NOMO-1 (cell line): ENCODE measurements around the gene OR4K1.
"Not testable (repeated sequence)": the region's sequence is repeated elsewhere in the genome, so short reads cannot be mapped to it uniquely, and the experiment has no call there.

ENCODE experiments used
- DNase-seq, 2 experiments: peaks; one replicate each; lab custom pipeline; 2025; ENCODE audit not compliant: unreplicated experiment in 2 of 2; lab: John Stamatoyannopoulos, UW

The OR4K1 gene, protein sequence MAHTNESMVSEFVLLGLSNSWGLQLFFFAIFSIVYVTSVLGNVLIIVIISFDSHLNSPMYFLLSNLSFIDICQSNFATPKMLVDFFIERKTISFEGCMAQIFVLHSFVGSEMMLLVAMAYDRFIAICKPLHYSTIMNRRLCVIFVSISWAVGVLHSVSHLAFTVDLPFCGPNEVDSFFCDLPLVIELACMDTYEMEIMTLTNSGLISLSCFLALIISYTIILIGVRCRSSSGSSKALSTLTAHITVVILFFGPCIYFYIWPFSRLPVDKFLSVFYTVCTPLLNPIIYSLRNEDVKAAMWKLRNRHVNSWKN

DNA sequence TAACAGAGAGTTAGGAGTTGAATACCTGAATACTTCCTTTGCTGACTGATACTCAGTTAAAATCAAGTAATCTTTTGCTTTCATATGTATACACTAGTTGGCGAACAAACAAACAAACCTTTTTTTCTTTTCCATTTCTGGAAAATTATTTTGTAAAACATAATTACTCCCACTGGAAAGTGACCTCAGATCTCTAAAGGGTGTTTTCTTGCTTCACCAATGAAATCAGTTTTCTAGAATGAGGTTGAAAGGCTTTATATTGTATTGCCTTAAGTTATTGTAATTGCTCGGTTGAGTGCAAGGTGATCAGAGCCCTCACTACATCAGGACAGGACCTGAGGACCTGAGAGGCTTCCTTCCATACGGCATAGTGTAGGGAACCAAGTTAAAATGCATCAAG lies at the start of gene OR4K1:
TSS of gene OR4K1 (plus strand) at position 301 of the 400 bp plus-strand sequence. CDS start 4,750 bp downstream, outside the sequence.
- DNase-seq = no peak

DNA sequence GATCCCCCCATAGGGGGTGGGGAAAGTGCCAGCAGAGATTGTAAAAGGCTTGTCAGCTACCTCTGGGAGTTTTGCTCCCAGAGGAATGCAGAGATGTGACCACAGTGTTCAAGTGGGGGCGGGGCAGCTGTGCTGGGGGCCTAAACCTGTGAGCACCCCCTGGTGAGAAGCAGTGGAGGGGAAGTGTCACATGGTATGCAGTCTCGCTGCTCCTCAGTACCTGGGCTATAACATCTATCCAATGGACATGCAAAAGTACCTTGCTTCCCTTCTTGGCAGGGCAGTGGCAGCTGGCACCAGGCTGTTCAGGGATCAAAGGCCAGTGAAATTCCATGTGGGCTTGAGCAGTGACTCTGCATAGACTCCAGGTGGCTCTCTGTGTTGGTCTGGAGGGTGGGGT lies 35.4 kb upstream of the OR4K1 start:
- no peak for DNase-seq

DNA sequence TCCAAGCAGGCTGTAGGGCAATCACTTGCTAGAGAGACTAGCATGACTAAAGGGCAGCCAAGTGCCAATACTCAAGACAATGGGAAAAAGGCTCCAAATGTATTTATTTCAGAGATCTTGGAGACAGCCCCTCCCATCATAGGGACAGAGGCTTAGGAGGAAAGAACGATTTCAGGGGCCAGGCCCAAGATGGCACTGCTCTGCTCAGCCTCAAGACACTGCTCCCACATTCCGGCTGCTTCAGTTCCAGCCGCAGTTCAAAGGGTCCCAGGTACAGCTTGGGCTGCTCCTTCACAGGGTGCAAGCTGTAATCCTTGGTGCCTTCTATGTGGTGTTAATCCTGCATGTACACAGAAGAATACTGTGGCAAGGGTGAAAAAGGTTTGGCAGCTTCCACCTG lies 29.7 kb upstream of the OR4K1 start:
- DNase-seq = no peak

DNA sequence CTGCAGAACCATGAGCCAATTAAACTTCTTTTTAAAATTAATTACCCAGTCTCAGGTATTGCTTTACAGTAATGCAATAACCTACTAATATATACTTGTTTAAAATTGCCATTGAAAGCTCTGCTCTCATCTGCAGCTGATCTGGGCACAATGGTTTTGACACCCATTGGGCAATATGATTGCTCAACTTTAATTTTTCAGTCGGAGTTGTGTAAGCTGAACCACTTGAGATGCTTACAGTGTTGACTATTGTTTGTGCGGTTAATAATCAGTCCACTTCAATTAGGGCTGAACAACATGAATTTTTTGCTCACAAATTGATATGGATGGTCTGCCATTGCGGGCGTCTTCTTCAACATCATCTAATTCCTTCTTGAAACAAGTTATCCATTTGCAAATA lies 28.3 kb upstream of the OR4K1 start:
- peak; percentile 63 to 64 for DNase-seq

DNA sequence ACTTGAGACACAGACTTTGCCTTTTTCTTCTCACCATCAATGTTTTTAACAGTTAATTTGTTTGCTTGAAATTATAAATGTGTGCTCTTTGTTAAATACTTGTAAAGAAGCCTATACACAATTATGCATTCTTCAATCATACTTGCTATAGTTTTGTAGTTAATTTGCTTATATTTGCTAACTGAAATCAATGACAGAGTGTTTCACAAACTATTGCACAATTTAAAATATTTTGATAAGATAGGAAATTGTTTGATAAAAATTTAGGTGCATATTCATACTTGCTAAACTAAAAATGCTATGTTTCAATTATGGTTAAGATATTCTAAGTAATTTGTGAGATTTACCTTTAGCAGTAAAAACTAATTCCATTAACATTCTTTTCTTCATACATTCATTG lies 24.1 kb upstream of the OR4K1 start:
- no peak for DNase-seq

DNA sequence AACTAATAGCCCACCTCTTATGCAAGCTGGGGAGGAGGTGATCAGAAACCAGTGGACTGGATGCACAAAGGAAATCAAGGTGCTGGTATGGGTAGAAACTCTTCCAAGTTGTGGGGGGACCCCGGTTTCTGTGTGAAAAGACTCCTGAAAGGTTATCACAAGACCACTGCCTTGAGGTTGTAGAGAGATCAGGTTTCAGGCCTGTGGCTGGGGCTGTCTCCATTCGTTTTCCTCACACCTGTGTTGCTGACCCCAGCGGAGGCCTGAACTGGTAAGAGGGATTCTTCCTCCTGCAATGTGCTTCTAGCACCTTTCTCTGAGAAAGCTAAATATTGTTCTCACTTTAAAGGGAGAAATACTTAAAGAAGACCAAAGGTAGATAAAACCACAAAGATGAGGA lies 19.6 kb upstream of the OR4K1 start:
- DNase-seq = no peak

DNA sequence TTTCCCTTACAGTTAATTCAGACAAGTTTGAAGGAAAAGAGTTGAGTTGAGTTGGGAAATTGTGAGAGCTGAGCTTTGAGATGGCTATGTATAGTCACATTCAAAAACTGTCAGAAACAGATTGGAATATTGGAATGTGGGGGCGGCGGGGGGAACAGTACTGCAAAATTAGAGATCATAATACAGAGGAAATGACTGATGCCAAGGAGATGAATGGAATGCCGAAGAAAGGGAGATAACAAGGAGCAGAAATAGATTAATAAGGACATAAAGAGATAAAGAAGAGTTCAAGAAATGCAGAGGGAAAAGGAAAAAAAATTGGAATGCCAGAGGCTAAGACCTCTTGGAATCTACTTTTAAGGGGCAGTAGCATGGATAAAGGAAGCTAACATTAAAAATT lies 13.5 kb upstream of the OR4K1 start:
- DNase-seq = no peak

DNA sequence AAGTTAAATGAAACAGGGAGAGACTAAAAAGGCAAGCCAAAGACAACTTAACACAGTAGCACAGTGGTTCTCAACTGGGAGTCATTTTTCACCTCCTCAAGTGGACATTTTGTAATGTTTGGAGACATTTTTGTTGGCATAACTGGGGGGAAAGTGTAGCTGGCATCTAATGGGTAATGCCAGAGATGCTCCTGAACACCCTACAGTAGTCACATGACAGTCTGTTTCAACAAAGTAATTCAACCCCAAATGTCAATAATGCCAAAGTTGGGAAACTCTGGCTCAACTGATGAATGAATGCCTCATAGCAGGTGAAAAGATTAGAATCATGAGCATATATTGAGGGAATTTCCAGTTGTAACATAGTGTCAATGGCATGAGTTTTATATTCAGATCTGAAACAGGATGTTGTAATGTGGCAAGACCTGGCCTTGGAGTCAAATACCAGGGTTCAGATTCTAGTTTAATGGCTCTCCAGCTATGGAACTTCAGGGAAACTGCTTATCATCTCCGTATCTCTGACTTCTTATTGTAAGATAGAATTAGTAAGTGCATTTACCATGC lies 12.7 kb upstream of the OR4K1 start:
- no peak for DNase-seq

DNA sequence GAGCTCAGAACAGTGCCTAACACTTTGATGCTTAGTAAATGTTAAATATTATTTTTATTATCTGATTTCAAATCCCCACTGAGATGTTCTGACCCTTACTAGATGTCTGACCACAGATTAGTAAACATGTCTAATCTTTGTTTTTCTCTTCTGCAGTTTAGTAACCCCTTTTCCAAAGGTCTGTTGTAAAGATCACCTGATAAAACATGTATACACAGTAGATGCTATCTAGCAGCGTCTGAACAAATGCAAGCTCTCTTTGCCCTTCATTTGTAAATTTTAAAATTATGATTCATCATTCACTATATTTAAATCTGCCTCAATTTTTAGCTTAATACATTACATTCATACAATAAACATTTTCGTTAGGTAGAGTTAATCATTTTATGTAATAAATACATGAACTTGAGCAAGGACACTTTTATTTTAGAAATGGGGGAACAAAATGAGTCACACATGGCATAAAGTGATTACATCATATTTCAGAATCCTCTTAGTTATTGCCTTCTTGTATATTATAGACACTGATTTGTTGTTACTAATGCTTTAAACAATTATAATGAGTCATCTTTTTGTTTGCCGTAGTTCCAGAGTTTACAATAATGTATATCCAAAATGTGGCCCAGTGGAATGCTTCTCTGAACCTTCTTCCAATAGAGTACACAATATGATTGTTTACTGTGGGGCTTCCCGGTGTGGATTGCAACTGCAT lies 12.0 kb upstream of the OR4K1 start:
- no peak for DNase-seq

DNA sequence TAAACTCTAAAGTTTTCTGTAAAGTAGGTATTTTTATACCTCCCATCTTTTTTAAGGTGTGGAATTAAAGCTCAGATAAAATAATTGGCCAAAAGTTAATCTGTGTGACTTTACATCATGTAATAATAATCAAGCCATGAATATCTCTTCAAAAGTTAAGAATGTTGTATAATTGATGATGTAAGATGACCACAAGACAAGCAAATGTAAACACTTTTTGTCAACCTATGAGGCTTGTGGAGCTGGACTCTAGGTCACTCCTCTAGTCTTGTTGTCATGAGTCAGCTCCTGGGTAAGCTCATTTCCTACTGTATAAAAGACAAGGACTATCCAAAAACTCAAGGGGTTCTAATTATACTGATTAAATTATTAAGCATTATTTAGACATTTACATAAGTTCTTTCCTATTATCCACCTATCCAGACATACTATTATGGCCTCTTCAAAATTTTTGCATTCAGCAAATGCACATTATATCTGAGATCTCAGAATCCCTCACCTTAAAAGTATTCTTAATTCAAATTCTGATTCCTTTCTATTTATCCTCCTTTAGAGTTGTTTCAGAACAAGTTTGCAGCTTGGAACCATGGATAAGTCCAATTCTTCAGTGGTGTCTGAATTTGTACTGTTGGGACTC lies 10.6 kb upstream of the OR4K1 start, which contains the start of gene OR4K5:
TSS of gene OR4K5 (plus strand) at position 587 of the 637 bp plus-strand sequence. CDS start at position 587, 0 bp downstream.
- no peak for DNase-seq

DNA sequence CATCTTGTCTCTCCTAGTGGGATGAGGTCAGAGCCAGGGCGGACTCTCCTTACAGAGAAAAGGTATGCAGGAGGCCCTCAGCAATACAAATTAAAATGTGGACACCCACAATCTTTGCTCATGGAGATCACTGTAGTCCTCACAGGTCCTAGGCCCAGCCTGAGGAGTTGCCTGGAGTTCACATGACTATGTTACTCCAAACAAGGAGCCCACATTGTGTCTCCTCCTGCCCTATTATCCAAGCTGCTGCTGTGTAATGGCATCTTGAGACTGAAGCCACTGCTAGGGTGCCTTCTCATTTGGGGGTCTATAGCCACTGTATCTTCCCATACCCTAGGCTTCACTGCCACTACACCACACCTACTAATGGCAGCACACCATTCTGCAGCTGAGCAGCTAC lies 11.0 kb downstream of the OR4K1 start:
- DNase-seq = no peak

DNA sequence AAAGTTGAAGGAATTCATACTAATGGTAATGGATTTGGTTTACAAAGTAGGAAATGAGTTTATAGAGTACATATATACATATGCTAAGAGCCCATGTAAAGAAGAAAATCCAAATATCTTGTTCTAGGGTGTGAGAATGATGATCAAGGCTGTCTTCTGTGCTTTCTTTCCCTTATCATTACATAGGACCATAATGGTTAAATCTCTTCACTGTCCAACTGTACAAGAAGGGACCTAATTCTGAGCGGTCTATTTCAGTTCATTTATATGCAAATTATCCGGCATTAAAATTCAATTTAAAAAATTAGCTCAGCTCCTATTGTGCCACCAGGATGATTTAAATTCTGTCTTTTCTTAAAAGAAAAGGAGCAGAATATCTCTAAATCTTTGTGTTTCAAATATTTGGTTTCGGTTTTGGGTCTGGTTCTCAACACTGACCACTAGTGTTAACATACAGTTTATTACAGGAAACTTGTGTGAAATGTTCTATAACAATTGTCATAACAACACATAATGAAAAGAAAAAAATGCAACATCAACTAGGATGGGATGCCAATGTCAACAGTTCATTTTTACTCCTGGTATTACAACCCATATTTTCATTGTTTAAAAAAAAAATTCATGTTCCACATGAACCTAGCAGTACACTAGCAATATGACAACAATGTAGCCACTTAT lies 16.8 kb downstream of the OR4K1 start:
- DNase-seq = no peak

DNA sequence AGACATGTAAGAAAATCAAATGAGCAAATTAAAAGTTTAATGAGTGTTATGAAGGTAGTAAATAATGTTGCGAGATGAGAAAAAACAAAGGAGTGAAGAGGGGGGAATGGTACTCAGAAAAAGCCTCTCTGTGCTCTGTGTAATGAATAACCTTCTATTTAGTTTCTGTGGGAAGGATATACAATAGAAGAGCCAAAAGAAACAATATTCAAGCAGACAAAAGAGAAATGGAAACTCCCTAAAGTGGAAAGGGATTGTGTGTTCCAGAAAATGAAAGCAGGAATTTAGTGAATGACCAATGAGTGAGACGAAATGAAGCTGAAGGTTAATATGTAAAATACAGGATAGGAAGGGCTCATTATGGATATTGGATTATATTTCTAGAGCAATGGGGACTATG lies 18.5 kb downstream of the OR4K1 start:
- DNase-seq = no peak

DNA sequence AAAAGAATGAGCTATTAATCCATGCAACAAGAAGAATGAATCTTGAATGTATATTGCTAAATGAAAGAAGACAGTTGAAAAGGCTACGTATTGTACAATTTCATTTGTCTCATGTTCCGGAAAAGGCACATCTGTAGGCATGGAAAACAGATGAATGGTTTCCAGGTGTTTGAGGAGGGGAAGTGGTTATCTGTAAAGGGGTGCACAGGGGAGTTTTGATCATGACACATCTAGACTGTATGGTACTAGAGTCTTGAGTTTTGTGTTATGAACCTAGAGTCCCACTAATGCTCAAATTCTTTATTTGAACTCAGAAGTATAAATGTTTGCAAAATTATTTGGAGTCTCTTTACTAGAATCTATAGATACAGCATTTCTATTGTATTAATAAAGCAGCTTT lies 39.0 kb downstream of the OR4K1 start:
- DNase-seq = not testable (repeated sequence)

DNA sequence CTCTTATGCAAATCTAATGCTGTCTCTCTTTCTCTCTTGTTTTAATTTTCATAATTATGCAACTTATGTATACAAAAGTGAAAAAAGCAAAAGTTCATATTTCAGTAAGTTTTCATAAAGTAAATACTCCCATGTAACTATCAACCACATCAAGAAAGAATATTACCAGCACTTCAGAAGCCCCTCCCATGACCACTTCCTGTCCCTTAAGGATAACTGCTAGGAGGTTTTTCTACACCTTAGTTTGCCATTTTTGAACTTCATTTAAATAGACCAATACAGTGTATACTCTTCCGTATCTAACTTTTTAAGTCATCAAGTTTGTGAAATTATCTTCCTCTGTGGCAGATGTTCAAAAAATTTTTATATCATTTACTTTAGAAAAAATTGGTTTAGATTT lies 44.1 kb downstream of the OR4K1 start:
- DNase-seq = no peak

DNA sequence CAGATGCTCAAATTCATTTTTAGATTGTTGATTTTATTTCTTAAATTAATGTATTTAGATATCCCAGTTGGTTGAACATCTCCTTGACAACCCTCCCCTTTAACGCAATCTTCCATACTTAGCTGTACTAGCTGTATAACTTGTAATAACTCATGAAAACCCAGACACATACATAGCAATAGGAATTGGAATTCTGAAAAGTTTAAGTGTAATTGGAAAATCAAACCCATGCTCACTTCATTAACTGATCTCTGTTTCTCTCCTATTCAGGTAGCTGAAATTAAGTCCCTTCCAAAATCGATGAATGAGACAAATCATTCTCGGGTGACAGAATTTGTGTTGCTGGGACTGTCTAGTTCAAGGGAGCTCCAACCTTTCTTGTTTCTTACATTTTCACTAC lies 44.6 kb downstream of the OR4K1 start, which contains the start of gene OR4K15:
TSS of gene OR4K15 (plus strand) at position 301 of the 400 bp plus-strand sequence. CDS start at position 301, 0 bp downstream.
- DNase-seq = no peak
